ENCODE results near the gene PDE1C.

The PDE1C gene

DNA sequence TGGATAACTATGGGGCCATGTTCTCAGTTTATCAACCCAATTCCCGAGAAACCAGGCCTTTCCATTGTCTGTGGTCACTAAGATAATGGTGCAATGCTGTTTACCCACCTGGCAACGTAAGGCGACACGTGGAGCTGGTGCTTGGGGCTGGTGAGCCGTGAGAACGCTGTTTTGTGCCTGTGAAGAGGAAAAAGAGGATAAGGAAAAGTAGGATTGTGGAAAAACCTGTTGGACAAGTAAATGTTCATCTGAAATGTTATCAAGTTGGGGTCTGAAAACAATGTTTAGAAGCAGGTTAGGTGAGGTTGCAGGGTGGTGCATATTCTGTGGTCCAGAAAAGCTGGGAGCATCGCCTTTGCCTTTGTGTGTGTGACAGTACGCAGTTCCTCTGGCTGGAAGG, 294.7 kb downstream of the PDE1C start:
- DNase-seq (ENCODE audit: low read depth) = no peak

DNA sequence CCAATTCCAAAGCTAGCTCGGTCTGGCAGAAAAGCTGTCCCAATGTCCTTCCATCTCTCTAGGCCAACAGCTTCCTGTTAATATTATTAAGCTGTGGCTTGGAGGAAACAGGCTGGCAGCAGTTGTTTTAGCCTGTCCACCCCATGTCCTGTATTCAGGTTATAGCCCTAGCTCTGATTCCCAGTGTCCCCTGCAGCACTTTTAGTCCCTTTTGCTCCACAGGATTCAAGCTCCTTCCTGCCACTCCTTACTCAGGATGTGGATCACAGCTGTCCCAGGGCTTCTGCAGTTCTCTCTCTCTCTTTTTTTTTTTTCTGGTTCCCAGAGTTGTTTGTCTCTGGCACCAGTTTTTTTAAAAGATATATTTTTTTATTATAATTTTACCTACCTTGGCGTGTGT, 298.0 kb downstream of the PDE1C start:
- DNase-seq (ENCODE audit: low read depth) = no peak

DNA sequence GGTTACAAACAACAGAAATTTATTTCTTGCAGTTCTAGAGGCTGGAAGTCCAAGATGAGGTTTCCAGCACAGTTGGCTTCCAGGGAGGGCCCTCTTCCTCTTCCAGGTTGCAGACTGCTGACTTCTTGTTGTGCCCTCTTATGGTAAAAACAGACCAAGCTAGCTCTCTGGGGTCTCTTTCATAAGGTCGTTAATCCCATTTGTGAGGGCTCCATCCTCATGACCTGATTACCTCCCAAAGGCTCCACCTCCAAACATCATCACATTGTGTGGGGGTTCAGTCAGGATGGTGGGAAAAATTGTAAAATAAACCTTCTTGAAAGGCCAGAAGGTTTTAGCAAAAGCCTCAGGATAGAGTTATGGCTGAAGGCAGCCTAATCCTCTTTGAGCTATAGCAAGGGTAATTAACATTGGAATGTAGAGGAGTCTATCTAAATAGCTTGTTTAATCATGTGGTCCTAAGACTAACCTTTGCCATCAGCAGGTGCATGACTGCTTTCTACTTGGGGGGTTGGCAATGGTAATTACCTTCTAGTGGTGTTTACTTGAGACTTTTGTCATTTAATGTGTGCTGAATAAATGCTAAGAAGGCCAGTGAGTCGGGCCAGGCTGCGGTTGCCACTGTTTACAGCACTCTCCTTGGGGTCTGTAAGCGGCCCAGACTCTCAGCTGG, 302.4 kb downstream of the PDE1C start:
- DNase-seq (ENCODE audit: low read depth) = no peak

DNA sequence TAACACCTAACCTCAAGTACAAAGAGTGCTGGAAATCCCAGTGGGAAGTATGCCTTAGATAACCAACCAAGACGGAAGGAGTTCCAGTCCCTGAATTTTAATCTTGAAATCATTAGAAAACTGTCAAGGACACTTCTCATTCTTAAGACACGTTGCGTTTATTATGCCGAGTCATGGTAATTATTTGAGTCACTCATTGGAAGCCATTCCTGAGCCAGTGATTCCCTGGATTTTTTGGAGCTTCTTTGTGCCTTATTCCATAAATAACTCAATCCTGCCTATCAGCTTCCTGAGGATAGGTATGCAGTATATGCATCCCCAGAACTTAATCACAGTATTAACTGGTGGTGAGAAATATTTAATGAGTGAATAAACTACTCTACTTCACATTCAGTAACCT, 305.7 kb downstream of the PDE1C start:
- no peak for DNase-seq (ENCODE audit: low read depth)

DNA sequence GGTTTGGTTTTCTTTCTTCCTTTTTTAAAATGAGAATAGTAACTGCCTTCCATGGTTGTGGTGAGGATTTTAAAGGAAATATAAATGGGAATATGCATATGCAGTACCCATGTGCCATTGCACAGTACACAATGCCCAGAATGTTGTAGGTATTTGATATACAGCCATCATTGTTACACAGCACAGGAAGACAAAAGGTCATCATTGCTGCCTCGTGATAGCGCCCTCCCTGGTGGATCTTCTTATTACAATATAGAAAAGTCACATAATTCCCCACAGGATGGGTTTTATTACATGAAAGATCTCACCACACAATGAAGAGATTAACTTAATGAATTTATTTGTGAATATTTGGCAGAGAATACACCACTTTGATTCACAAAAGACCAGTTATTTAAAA, 306.7 kb downstream of the PDE1C start:
- DNase-seq (ENCODE audit: low read depth) = no peak

DNA sequence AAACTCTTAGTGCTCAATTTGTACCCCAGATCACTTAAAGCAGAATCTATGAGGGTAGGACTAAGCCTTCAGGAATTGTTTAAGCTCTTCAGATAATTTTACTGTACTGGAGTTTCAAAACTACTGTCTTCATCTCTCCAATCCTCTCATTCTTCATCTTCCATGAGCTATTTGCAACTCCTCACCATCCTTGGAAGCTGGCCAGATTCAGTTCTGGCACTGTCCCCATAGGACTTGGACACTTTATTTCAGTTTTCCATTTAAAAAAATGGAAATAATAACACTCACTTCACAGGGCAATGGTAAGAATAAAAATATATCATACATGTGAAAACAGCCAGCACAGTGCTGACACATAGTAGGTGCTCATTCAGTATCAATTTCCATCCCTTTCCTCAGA, 308.6 kb downstream of the PDE1C start:
- DNase-seq (ENCODE audit: low read depth) = no peak

DNA sequence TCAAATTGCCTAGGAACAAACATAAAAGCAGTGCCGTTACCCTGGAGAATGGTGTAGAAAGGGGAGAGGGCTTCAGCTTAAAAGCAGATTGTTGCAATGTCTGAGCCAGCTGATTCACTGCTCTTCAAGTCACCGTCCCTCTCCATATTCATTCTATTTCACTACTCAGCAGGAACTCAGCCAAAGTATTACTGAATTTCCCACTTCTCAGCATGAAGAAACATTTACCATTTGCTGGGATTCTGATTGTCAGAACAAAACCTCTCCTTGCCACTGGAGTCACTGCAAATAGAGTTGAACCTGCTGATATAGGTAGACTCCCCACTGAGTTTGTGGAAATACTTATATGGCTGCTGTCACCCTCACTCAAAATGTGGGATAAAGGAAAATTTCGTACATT, 311.5 kb downstream of the PDE1C start:
- no peak for DNase-seq (ENCODE audit: low read depth)

DNA sequence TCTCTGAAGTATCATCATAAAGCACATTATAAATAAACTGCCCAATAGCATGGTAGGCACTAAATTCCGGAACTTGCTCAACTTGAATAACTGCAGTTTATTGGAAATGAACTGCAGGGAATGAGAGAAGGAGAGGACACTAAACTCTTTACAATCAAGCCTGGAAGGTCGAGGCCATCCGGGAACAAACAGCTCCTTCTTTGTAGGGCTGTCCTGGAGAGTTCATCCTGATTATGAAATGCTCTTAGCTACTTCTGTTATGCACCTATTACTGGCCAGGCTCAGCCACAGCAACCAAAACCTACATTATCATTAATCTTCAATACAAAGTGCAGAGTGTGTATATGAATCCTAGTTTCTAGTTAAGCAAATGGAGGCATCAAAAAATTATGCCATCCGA, 318.5 kb downstream of the PDE1C start:
- no peak for DNase-seq (ENCODE audit: low read depth)

DNA sequence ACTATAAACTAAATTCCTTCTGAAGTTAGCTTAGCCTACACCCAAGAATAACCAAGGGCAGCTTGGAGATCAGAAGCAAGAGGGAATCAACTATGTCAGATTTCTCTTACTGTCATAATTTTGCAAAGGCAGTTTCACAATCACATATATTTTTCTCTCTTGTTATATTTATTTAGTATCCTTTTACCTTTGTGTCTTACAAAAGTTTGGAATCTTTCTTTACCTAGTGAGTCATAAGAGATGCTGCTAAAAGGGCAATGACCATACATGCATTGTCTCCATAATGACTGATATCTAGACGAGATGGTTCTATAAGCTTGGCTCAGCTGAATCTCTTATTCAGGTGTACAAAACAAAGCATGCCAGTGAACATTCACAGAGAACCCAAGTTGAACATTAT, 322.1 kb downstream of the PDE1C start:
- DNase-seq (ENCODE audit: low read depth) = no peak

DNA sequence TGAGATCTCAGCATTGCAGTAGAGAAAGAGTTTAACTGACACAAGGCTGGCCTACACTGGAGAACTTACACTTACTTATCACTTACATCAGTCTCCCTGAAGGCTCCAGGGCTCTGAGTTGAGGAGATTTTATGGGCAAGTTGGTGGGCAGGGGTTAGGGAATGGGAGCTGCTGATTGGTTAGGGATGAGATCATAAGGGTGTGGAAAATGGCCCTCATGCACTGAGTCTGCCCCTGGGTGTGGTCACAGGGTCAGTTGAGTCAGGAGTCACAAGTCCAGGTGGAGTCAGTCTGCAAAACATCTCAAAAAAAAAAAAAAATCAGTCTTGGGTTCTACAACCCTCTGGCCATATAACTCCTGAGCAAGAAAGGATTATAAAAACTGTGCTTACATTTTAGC, 322.7 kb downstream of the PDE1C start:
- DNase-seq (ENCODE audit: low read depth) = no peak

DNA sequence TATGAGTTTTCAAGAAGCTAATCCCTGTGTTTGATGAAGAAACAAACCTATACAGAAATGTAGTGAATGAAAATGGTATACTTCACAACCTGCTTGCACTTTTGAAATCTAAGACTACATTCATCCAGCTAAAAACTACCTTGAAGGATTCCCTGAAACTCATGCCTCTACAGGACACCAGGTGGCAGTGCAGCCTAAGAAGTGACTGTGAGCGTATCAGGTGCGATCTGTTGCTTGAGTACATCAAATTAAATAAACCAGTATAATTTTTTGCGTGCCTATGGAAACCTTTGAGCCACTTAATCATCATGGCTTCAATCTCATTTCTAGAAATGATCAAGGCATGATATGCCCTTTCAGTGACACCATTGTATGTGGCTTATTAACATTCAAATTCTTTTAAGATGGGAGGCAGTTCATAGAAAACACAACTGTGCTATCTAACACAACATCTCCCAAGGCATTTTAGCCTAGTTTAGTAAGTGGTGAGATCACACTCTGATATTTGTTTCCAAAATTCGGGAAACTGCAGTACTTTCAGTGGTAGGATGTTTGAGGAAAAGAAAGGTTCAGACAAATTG, 325.8 kb downstream of the PDE1C start:
- DNase-seq (ENCODE audit: low read depth) = peak; percentile 49

DNA sequence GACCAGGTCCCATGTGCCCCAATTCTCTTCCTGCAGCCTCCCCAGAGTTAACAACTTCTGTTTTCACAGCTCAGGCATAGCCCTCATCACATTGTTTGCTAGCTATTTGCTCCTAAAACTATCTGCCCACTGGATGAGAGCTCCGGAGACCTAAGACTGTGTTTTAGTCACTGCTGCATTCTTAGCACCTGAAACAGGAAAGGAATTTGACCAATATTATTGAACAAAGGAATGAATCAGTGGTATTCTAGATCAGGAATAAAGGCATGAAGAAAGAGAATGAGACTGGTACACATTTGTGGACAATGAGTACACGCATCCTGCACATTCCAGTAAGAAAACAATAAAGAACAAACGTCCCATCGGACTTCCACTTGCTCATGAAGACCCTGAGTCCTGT, 328.4 kb downstream of the PDE1C start:
- no peak for DNase-seq (ENCODE audit: low read depth)

DNA sequence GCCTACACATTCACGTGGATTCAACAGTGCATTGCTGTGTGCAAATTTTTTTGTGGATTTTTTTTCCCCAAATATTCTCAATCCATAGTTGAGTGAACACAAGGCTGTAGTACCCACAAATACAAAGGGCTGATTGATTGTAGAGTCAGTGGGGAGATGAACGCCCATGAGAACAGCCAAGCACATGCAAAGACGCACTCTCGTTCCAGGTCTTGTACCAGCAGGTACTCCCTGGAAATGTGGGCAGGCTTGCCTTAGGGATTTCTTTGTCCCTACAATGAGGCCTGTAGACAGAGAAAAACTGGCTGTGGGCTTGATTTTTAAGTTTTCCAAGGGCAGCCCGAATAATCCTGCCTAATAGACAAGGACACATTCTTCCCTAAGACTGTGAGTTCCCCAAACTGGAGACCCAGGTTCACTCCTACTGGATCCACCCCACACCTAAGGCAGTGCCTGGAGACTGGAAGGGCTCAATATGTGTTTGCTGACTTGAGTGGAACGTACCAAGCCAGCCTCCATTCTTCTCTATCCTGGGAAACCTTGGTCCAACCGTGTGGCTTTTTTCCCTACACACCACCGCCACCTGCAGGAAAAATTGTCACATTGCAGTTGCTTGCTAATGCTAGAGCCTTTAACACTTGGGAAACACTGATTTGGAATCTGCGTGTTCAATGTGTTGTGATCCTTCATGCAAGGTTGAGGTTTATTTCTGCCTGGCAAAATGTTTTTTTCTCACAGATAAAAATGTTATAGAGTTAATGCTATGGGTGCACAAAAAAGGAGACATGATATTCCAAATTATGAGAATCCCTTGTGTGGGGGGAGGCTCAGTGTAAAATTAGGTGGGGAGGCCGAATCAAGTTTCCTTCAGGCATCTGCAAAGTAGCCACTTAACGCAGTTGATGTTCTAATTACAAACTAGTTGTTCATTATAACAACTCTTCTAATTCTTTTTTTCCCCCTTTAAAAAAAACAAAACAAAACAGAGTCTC, 333.9 kb downstream of the PDE1C start:
- peak; percentile 34 for DNase-seq (ENCODE audit: low read depth)

DNA sequence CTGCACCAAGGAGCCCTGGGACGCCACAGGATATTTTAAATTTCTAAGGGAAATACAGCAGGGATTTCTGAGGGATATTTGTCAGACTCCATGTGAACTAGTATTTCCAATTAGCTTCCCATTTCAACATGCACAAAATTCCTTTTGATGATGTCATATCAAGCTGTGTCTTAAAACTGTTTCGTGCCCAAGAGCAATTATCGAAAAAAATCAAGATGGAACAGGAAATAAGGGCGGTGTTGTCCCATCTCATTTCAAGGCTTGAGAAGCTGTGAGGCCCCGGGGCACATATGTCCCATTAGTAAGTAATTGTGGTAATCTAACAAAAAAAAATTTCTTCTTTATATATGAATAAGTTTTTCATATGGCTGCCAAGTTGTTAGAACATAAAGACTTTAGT, 335.8 kb downstream of the PDE1C start:
- DNase-seq (ENCODE audit: low read depth) = no peak

DNA sequence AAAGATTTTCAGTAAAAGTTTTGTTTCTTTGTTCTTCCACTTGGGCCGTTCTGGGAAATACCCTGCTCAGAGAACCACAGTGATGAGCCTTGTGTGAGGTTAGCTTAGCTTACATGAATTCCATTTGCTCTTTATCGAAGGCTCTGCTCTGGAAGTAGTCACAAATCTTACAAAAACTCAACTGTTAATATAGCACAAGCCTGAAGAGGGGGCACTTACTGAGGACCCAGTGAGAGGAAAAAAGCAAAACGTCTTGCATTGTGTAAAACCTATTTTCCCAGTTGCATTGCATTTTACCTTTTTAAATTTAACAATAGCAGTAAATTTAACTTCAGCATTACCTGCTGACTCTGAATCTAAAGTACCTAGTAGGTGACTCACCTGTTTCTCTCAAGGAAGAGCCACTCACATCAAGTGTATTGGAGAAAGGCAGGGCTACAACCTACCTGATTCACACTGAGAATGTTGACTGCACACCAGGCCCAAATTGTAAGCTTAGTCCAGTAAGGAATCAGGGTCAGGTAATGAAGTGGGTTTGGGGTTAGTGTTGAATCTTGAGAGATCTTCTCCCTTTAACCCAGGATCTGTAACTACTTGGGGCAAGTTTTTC, 340.9 kb downstream of the PDE1C start:
- DNase-seq (ENCODE audit: low read depth) = no peak

DNA sequence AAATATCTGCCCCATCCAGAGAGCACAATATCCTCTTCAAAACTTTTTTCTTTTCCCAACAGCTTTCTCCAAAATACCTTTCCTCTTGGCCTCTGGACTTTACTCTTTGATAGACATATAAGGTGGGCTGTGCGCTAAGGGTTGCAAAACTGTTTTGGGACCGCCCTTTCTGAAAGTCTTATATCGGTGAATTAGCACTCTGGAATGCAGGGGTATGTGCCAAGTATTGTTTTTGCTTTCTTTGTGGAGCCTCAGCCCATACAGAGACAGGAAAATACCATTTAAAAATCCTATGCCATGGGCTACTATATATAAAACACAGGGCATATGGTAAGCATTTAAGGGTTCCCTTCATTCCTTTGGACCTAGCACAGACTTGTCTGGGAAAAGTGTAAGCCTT, 345.5 kb downstream of the PDE1C start:
- no peak for DNase-seq (ENCODE audit: low read depth)

DNA sequence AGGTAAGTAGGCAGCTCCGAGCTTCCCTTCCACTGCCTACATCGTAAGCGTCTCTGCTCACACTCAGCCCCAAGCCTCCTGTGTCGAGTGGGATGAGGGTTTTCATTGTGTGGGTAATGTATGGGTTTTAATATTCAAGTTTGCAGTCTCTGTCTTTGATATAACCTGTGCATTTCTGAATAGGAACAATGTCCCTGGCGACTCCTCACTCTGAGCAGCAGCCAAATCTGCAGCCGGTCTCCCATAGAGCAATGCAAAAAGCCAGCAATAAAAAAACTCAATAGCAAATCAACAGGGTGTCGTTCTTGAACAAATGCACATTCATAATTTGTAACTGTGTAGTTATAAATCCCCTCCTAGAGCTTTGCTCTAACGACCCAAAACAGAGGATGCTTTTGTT, 349.8 kb downstream of the PDE1C start:
- no peak for DNase-seq (ENCODE audit: low read depth)

DNA sequence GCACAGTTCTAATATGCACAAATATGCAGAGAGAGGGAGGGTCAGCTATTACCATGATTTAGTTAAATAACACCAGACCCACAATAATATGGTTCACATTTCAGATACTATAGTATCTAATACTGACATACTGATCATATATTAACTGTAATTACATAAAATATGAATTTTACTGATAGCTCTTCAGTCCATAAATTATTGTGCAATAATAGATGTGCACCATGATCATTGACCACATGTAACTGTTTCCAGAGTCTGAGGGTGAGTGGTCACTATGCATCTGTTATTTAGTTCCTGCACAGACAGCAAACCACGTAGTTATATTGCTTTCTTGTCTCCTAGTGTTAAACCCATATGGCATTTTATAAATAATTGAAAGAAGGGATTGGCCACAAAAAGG, 353.9 kb downstream of the PDE1C start:
- no peak for DNase-seq (ENCODE audit: low read depth)

DNA sequence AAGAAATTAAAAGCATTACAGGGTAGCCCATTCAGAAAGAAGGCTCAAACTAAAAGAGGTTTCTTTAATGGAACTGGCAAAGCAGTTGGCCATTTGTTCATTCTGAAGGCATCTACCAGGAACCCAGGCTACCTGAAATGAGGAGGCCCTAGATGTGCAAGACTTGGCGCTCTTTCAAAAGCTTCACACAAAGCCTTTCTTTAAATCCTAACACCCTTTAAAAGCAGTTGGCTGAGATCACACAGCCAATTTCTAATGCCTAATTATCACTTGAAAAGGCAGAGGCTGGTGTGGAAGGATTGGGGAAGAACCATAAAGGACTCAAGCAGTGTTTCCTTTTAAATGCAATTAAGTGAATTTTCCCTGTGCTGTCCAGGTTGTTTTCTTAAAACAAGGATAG, 360.0 kb downstream of the PDE1C start:
- DNase-seq (ENCODE audit: low read depth) = no peak

DNA sequence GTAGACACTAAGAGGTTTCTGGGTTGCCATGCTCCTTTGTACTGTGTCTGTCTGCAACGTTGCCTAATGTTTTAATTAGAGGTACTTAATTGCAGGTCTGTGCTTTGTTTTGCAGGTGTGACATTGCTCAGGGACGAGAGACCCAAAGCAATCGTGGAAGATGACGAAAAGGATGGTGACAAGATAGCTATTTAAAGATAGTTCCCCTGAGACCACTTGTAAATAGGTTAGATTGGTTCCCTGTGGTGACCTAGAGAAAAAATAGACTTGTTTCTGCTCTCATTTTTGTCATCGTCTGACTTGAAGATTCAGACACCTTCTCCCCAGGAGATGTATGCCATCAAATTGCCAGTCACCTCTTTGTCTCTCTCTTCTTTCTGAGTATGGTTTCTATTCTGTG, 363.1 kb downstream of the PDE1C start:
- no peak for DNase-seq (ENCODE audit: low read depth)

DNA sequence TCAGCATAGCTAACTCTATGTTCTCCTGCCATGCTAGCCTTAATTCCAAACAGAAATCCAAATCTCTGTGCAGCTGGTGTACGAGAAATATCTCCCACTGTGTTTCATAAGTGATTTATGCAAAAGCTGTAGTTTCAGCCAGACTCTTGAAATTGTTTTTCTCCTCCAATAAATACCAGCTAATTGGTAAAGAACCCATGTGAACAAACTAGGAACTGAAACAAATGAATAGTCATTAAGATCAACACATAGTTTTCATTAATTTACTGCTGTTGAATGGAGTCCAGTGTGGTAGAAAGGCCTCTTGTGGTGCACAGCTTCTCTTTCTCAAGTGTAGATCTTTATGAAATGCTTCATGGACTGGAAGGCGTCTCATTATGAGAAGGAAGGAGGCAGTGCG, 364.8 kb downstream of the PDE1C start:
- no peak for DNase-seq (ENCODE audit: low read depth)

DNA sequence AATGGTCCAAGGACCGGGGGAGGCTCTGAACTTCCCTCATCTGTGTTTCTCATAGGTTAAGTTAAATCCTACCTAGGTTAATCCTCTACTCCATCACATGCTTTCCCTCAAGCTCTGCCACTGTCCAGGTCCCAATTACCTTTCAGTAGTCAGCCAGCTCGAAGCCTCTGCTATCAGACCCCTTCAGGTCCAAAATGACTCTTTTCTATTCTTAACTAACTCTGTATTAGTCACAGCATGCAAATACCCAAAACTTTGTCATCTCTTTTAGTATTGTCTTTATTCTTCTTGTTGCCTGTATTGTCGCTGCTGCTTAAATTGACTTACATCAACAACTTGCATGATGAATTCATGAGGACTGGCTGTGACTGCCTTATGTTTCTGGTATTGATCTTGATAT, 367.9 kb downstream of the PDE1C start:
- no peak for DNase-seq (ENCODE audit: low read depth)
